Measurements from ENCODE around the gene TST.

The TST gene

GRCh38 chr22:37011472-37011871 is 7.8 kb downstream of the TST start:
- no peaks in the 10 kb centered on the region for H3K36me3 ChIP-seq (ENCODE audit: insufficient read depth, low read length)
- H3K79me2 ChIP-seq (ENCODE audit: insufficient read depth, low read length): peaks cover 6% of the 10 kb centered on the region; the same call in 1 of the 2 replicates
- no peak overlapping the region for H3K4me3 ChIP-seq (ENCODE audit: low read length, poor library complexity, severe bottlenecking)
- H3K9ac ChIP-seq (ENCODE audit: low read depth, low read length, poor library complexity, severe bottlenecking): no peak overlapping the region
- H3K4me2 ChIP-seq (ENCODE audit: low read depth, low read length, poor library complexity, severe bottlenecking): no peak overlapping the region
- H2AFZ ChIP-seq (ENCODE audit: low read length): no peak overlapping the region
- H3F3A ChIP-seq (ENCODE audit: low read depth): no peaks in the 10 kb centered on the region
- no peaks in the 10 kb centered on the region for H3K9me2 ChIP-seq (replicated peaks; ENCODE audit: low read depth, low read length)
- H3K27me3 ChIP-seq (ENCODE audit: insufficient read depth, low read length, poor library complexity, severe bottlenecking): no peaks in the 10 kb centered on the region
- H3K9me3 ChIP-seq (ENCODE audit: insufficient read depth, low read depth, low read length): no peaks in the 10 kb centered on the region
- H4K20me1 ChIP-seq (ENCODE audit: insufficient read depth, low read length, poor library complexity, severe bottlenecking): peaks cover 1% of the 10 kb centered on the region
- TF ChIP-seq CTCF (conservative IDR thresholded peaks at IDR 0.05; ENCODE audit: low read length): no peak
- TF ChIP-seq EZH2phosphoT487 (IDR thresholded peaks at IDR 0.05; ENCODE audit: borderline replicate concordance): no peak
- peaks cover 29% of the 10 kb centered on the region for H3K4me1 ChIP-seq (ENCODE audit: insufficient read depth, low read length, poor library complexity, severe bottlenecking)

GRCh38 chr22:37010976-37011375 is 8.3 kb downstream of the TST start:
- no peaks in the 10 kb centered on the region for H3K27me3 ChIP-seq (ENCODE audit: insufficient read depth, low read length, poor library complexity, severe bottlenecking)
- H3K79me2 ChIP-seq (ENCODE audit: insufficient read depth, low read length): peaks cover under 1% of the 10 kb centered on the region; the same call in 1 of the 2 replicates
- no peaks in the 10 kb centered on the region for H3F3A ChIP-seq (ENCODE audit: low read depth)
- no peak overlapping the region for H2AFZ ChIP-seq (ENCODE audit: low read length)
- H3K4me2 ChIP-seq (ENCODE audit: low read depth, low read length, poor library complexity, severe bottlenecking): no peak overlapping the region
- no peaks in the 10 kb centered on the region for H4K20me1 ChIP-seq (ENCODE audit: insufficient read depth, low read length, poor library complexity, severe bottlenecking)
- no peaks in the 10 kb centered on the region for H3K9me2 ChIP-seq (replicated peaks; ENCODE audit: low read depth, low read length)
- no peaks in the 10 kb centered on the region for H3K36me3 ChIP-seq (ENCODE audit: insufficient read depth, low read length)
- no peaks in the 10 kb centered on the region for H3K9me3 ChIP-seq (ENCODE audit: insufficient read depth, low read depth, low read length)
- H3K9ac ChIP-seq (ENCODE audit: low read depth, low read length, poor library complexity, severe bottlenecking): no peak overlapping the region
- peaks cover 25% of the 10 kb centered on the region for H3K4me1 ChIP-seq (ENCODE audit: insufficient read depth, low read length, poor library complexity, severe bottlenecking)
- H3K4me3 ChIP-seq (ENCODE audit: low read length, poor library complexity, severe bottlenecking): no peak overlapping the region
- TF ChIP-seq CTCF (conservative IDR thresholded peaks at IDR 0.05; ENCODE audit: low read length): no peak
- TF ChIP-seq EZH2phosphoT487 (IDR thresholded peaks at IDR 0.05; ENCODE audit: borderline replicate concordance): no peak

- Histone ChIP-seq H3K4me2 (ENCODE audit: low read depth, low read length, poor library complexity, severe bottlenecking) (no peak overlapping the region), H3K27me3 (ENCODE audit: insufficient read depth, low read length, poor library complexity, severe bottlenecking) (no peaks in the 10 kb centered on the region), H3K9me3 (ENCODE audit: insufficient read depth, low read depth, low read length) (no peaks in the 10 kb centered on the region), H3K36me3 (ENCODE audit: insufficient read depth, low read length) (no peaks in the 10 kb centered on the region), H2AFZ (ENCODE audit: low read length) (no peak overlapping the region), H3K9ac (ENCODE audit: low read depth, low read length, poor library complexity, severe bottlenecking) (no peak overlapping the region), H3K9me2 (replicated peaks; ENCODE audit: low read depth, low read length) (no peaks in the 10 kb centered on the region), H4K20me1 (ENCODE audit: insufficient read depth, low read length, poor library complexity, severe bottlenecking) (no peaks in the 10 kb centered on the region), H3F3A (ENCODE audit: low read depth) (no peaks in the 10 kb centered on the region), H3K4me1 (ENCODE audit: insufficient read depth, low read length, poor library complexity, severe bottlenecking) (peaks cover 22% of the 10 kb centered on the region), H3K4me3 (ENCODE audit: low read length, poor library complexity, severe bottlenecking) (no peak overlapping the region), H3K79me2 (ENCODE audit: insufficient read depth, low read length) (no peaks in the 10 kb centered on the region)
- TF ChIP-seq CTCF (conservative IDR thresholded peaks at IDR 0.05; ENCODE audit: low read length) (no peak), EZH2phosphoT487 (IDR thresholded peaks at IDR 0.05; ENCODE audit: borderline replicate concordance) (no peak)
These were observed 9.1 kb downstream of the TST start for GRCh38 chr22:37010174-37010573.
